Uterus (tissue), 2 donors: Measurements from ENCODE around the gene GAA.

ENCODE experiments used
- POLR2A ChIP-seq, 2 donors: fragments of 450-650 bp; IDR thresholded peaks; one replicate each; pipeline ENCODE4 v1.6.1; 2016; ENCODE audit warnings: antibody characterized with exemption in 2 of 2, mild to moderate bottlenecking in 1 of 2, moderate library complexity in 1 of 2
- TF ChIP-seq, protein P1 (sequence below), 4 experiments: fragments of 200-600 bp in 2 of 4; fragments of 450-650 bp in 2 of 4; sonication (generic) in 2 of 4; IDR thresholded peaks; one replicate each; pipeline ENCODE4 v1.5.1; 2016 to 2019; ENCODE audit warnings: antibody characterized with exemption in 4 of 4, mild to moderate bottlenecking in 2 of 4, moderate library complexity in 1 of 4

- TF ChIP-seq, protein P1, sequence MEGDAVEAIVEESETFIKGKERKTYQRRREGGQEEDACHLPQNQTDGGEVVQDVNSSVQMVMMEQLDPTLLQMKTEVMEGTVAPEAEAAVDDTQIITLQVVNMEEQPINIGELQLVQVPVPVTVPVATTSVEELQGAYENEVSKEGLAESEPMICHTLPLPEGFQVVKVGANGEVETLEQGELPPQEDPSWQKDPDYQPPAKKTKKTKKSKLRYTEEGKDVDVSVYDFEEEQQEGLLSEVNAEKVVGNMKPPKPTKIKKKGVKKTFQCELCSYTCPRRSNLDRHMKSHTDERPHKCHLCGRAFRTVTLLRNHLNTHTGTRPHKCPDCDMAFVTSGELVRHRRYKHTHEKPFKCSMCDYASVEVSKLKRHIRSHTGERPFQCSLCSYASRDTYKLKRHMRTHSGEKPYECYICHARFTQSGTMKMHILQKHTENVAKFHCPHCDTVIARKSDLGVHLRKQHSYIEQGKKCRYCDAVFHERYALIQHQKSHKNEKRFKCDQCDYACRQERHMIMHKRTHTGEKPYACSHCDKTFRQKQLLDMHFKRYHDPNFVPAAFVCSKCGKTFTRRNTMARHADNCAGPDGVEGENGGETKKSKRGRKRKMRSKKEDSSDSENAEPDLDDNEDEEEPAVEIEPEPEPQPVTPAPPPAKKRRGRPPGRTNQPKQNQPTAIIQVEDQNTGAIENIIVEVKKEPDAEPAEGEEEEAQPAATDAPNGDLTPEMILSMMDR (IDR thresholded peaks at IDR 0.05), result no peak
- no peak for TF ChIP-seq POLR2A (IDR thresholded peaks at IDR 0.05)
Observed at GRCh38 chr17:80072410-80072809, 29.0 kb upstream of the GAA start.
